ENCODE measurements around the gene BABAM2. TPM values are rescaled to one million over a fixed set of nuclear protein-coding genes. Genes with fewer than 3 reads are reported as not detected.

BABAM2 gene
- total RNA-seq, 2 experiments from 2014 or later, result 19.7 to 33.2 TPM

GRCh38 chr2:28046921-28047320, 156.4 kb downstream of the BABAM2 start:
- Histone ChIP-seq H2AFZ (ENCODE audit: low read length) (no peak overlapping the region), H3K4me3 (ENCODE audit: low read depth, low read length, poor library complexity, severe bottlenecking) (no peak overlapping the region), H3K79me2 (ENCODE audit: insufficient read depth, low read depth, low read length) (no peaks in the 10 kb centered on the region), H3K36me3 (ENCODE audit: insufficient read depth, low read length) (no peaks in the 10 kb centered on the region), H3K4me1 (ENCODE audit: insufficient read depth, low read length, poor library complexity, severe bottlenecking) (no peaks in the 10 kb centered on the region), H3K9me3 (ENCODE audit: low read length) (no peaks in the 10 kb centered on the region), H3K27ac (ENCODE audit: low read depth, low read length, poor library complexity, severe bottlenecking) (no peak overlapping the region), H3K9me2 (ENCODE audit: insufficient read depth, low read length) (no peaks in the 10 kb centered on the region), H4K20me1 (ENCODE audit: insufficient read depth, low read length) (no peaks in the 10 kb centered on the region), H3K4me2 (ENCODE audit: low read length) (no peak overlapping the region)
- BruUV-seq (replicated peaks), result no TSS peak
- no peak for DNase-seq (ENCODE audit: low spot score)
- TF ChIP-seq CTCF (conservative IDR thresholded peaks at IDR 0.05; ENCODE audit: low read length) (no peak), EZH2phosphoT487 (IDR thresholded peaks at IDR 0.05; ENCODE audit: borderline replicate concordance, low read depth, low read length) (no peak)
- ChIA-PET CTCF (ENCODE audit: unreplicated experiment) (no interaction called here), POLR2A (interaction anchor here (0.6 kb wide), 1 partner anchor 311 kb away, joined by 3 read pairs; no protein-coding TSS in a partner anchor)
- intact Hi-C loops (cut with micrococcal nuclease; ENCODE audit: unreplicated experiment), result no loop called here

- no peaks in the 10 kb centered on the region for H3K79me2 ChIP-seq (ENCODE audit: insufficient read depth, low read depth, low read length)
- POLR2A ChIA-PET, result no interaction called here
- intact Hi-C loops (cut with micrococcal nuclease; ENCODE audit: unreplicated experiment), result no loop called here
- H3K4me3 ChIP-seq (ENCODE audit: low read depth, low read length, poor library complexity, severe bottlenecking), result no peak overlapping the region
- H3K27ac ChIP-seq (ENCODE audit: low read depth, low read length, poor library complexity, severe bottlenecking), result no peak overlapping the region
- no peaks in the 10 kb centered on the region for H3K9me2 ChIP-seq (ENCODE audit: insufficient read depth, low read length)
- no peak overlapping the region for H3K4me2 ChIP-seq (ENCODE audit: low read length)
- DNase-seq (ENCODE audit: low spot score), result no peak
- BruUV-seq (replicated peaks), result no TSS peak
- H2AFZ ChIP-seq (ENCODE audit: low read length), result no peak overlapping the region
- no peaks in the 10 kb centered on the region for H4K20me1 ChIP-seq (ENCODE audit: insufficient read depth, low read length)
- CTCF ChIA-PET (ENCODE audit: unreplicated experiment), result no interaction called here
- no peaks in the 10 kb centered on the region for H3K4me1 ChIP-seq (ENCODE audit: insufficient read depth, low read length, poor library complexity, severe bottlenecking)
- TF ChIP-seq CTCF (conservative IDR thresholded peaks at IDR 0.05; ENCODE audit: low read length) (no peak), EZH2phosphoT487 (IDR thresholded peaks at IDR 0.05; ENCODE audit: borderline replicate concordance, low read depth, low read length) (no peak)
- no peaks in the 10 kb centered on the region for H3K36me3 ChIP-seq (ENCODE audit: insufficient read depth, low read length)
- no peaks in the 10 kb centered on the region for H3K9me3 ChIP-seq (ENCODE audit: low read length)
These were observed 157.2 kb downstream of the BABAM2 start for GRCh38 chr2:28047681-28048080.

GRCh38 chr2:28048341-28048740, 157.8 kb downstream of the BABAM2 start:
- Histone ChIP-seq H3K9me2 (ENCODE audit: insufficient read depth, low read length) (no peaks in the 10 kb centered on the region), H4K20me1 (ENCODE audit: insufficient read depth, low read length) (no peaks in the 10 kb centered on the region), H3K79me2 (ENCODE audit: insufficient read depth, low read depth, low read length) (no peaks in the 10 kb centered on the region), H3K36me3 (ENCODE audit: insufficient read depth, low read length) (no peaks in the 10 kb centered on the region), H3K9me3 (ENCODE audit: low read length) (no peaks in the 10 kb centered on the region), H3K4me1 (ENCODE audit: insufficient read depth, low read length, poor library complexity, severe bottlenecking) (no peaks in the 10 kb centered on the region), H3K4me3 (ENCODE audit: low read depth, low read length, poor library complexity, severe bottlenecking) (no peak overlapping the region), H2AFZ (ENCODE audit: low read length) (no peak overlapping the region), H3K27ac (ENCODE audit: low read depth, low read length, poor library complexity, severe bottlenecking) (no peak overlapping the region), H3K4me2 (ENCODE audit: low read length) (no peak overlapping the region)
- CTCF ChIA-PET (ENCODE audit: unreplicated experiment), result no interaction called here
- no peak for TF ChIP-seq EZH2phosphoT487 (IDR thresholded peaks at IDR 0.05; ENCODE audit: borderline replicate concordance, low read depth, low read length)
- TF ChIP-seq CTCF (conservative IDR thresholded peaks at IDR 0.05; ENCODE audit: low read length), result no peak
- intact Hi-C loops (cut with micrococcal nuclease; ENCODE audit: unreplicated experiment), result no loop called here
- no TSS peak for BruUV-seq (replicated peaks)
- no peak for DNase-seq (ENCODE audit: low spot score)
- POLR2A ChIA-PET, result interaction anchor here (0.6 kb wide), 1 partner anchor 267 kb away, joined by 4 read pairs; no protein-coding TSS in a partner anchor
